ENCODE data around the gene LDLRAD4.

DNA sequence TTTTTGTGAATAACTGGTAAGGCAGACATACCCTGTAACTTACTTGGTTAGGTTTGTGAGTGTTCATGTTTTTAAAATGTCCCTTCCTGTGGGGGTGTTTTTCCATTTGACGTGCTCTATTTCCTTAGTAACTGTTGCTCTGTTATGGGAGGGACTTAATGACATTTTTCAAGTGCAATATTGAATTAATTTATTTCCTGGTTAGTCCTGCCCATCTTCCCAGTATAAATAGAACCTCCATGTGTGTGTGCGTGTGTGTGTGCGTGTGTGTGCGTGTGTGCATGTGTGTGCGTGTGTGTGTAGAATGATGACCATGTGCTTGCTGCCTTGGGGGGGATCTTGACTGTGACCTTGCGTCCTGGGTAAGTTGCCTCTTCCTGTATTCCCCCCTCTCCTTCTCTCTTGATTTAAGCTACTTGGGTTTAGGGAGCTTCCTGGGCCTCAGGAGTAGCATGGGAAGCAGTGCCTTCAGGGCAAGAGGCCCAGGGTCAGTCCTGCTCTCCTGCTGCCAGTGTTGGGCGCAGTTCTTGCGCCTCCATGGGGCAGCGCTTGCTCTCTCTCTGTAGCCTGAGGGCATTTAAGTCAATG lies 163.9 kb downstream of the LDLRAD4 start:
- TF ChIP-seq, protein P1, sequence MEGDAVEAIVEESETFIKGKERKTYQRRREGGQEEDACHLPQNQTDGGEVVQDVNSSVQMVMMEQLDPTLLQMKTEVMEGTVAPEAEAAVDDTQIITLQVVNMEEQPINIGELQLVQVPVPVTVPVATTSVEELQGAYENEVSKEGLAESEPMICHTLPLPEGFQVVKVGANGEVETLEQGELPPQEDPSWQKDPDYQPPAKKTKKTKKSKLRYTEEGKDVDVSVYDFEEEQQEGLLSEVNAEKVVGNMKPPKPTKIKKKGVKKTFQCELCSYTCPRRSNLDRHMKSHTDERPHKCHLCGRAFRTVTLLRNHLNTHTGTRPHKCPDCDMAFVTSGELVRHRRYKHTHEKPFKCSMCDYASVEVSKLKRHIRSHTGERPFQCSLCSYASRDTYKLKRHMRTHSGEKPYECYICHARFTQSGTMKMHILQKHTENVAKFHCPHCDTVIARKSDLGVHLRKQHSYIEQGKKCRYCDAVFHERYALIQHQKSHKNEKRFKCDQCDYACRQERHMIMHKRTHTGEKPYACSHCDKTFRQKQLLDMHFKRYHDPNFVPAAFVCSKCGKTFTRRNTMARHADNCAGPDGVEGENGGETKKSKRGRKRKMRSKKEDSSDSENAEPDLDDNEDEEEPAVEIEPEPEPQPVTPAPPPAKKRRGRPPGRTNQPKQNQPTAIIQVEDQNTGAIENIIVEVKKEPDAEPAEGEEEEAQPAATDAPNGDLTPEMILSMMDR (IDR thresholded peaks at IDR 0.05): no peak
- TF ChIP-seq POLR2AphosphoS5 (IDR thresholded peaks at IDR 0.05; ENCODE audit: low read depth, low read length) (no peak), CHD2 (IDR thresholded peaks at IDR 0.05; ENCODE audit: low read length, partially characterized antibody) (no peak), EP300 (IDR thresholded peaks at IDR 0.05; ENCODE audit: borderline replicate concordance in 1 of 2, low read depth in 1 of 2, low read length in 1 of 2) (no peak), ELF1 (IDR thresholded peaks at IDR 0.05) (no peak)

Measured in SK-N-SH (cell line).